ENCODE results near the gene COL6A2.

The COL6A2 gene

DNA sequence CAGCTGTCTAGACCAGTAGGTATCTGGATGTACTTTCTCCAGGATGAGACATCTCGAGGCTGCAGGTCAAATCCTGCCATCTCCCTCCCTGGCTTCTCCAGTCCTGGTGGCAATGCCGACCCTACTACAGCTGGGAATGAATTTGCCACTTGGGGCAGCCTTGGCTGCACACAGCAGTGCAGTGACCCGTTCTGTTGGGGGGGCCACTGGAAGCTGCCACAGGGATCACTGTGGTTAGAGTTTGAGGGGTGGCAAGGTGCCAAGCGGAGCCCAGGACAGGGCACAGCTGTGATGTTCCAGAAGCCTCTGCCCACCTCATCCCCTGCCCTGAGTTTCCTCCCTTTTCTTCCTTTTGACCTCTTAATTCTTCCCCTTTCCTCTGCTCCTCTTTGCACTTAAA is 17.1 kb downstream of the COL6A2 start:
- no peak overlapping the region for H3K27ac ChIP-seq (ENCODE audit: insufficient read depth, low read depth, low read length, poor library complexity, severe bottlenecking)
- H3K4me1 ChIP-seq (ENCODE audit: control insufficient read depth, insufficient read depth, low read length), result no peaks in the 10 kb centered on the region
- H3K27me3 ChIP-seq (ENCODE audit: control insufficient read depth, insufficient read depth, low read length, poor library complexity, severe bottlenecking), result no peaks in the 10 kb centered on the region
- no peak overlapping the region for H3K4me3 ChIP-seq (ENCODE audit: insufficient read depth, low read depth, low read length)
- 91% methylated on average over 4 of the region's 4 CpGs for WGBS, 2 experiments
- H3K9me3 ChIP-seq (ENCODE audit: control insufficient read depth, low read length), result no peaks in the 10 kb centered on the region
- H3K36me3 ChIP-seq (ENCODE audit: control insufficient read depth, insufficient read depth, low read length), result no peaks in the 10 kb centered on the region

DNA sequence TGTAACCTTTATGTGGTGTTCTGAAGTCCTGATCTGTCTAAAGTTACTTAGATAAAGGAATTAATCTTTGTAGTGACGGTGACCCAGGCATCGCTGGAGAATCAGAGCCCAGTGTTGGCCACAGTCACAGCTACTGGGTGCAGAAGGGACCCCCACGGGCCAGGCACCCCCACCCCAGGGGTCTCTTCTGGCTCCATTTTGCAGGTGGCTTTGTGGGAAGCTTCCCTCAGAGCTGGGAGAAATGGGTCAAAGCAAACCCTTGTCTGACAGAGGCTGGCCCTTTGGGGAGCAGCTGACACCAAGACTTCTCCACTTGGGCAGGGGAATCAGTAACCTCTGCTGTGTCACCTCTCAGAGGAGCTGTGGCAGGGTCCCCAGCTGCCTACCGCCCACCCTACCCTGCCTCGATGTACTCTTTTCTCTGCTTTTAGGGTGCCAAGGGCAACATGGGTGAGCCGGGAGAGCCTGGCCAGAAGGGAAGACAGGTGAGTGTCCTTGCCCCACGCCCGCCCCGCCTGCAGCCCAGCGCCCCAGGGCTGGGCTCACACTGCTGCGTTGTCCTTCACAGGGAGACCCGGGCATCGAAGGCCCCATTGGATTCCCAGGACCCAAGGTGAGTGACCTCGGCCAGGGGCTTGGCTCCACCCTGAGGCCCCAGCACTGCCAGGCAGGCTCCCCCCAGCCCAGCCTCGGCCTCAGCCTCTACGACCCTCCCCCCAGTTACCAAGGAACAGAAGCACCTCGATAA is 17.7 kb downstream of the COL6A2 start:
- no peaks in the 10 kb centered on the region for H3K27me3 ChIP-seq (ENCODE audit: control insufficient read depth, insufficient read depth, low read length, poor library complexity, severe bottlenecking)
- H3K9me3 ChIP-seq (ENCODE audit: control insufficient read depth, low read length), result no peaks in the 10 kb centered on the region
- no peaks in the 10 kb centered on the region for H3K4me1 ChIP-seq (ENCODE audit: control insufficient read depth, insufficient read depth, low read length)
- no peak overlapping the region for H3K27ac ChIP-seq (ENCODE audit: insufficient read depth, low read depth, low read length, poor library complexity, severe bottlenecking)
- no peaks in the 10 kb centered on the region for H3K36me3 ChIP-seq (ENCODE audit: control insufficient read depth, insufficient read depth, low read length)
- H3K4me3 ChIP-seq (ENCODE audit: insufficient read depth, low read depth, low read length), result no peak overlapping the region
- 92 to 96% methylated on average over 17 of the region's 17 CpGs for WGBS, 2 experiments

DNA sequence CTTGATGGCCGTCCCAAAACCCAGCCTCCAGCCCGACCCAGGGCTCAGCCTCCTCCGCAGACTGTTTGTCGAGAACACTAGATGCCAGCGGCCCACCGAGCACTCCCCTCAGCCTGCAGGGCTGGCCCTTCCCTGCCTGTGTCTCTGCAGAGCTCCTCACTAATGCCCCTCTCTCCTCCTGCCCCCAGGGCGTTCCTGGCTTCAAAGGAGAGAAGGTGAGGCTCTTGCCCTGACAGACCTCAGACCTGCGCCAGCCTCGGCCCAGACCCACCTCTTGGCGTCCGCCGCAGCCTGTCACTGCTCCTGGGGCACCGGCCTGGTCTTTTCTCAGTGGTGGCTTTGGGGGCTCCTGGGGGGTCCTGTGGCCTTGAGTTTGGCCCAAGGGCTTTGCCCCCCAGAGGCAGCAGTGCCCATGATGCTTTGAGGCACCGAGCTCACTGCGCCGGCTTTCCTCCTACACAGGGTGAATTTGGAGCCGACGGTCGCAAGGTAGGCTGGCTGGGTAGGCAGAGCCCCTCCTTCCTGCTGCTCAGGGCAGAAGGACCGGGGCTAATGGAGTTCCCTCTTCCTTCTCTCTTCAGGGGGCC is 18.4 kb downstream of the COL6A2 start:
- WGBS, 2 experiments, result 92 to 93% methylated on average over 20 of the region's 20 CpGs
- no peaks in the 10 kb centered on the region for H3K4me1 ChIP-seq (ENCODE audit: control insufficient read depth, insufficient read depth, low read length)
- H3K27ac ChIP-seq (ENCODE audit: insufficient read depth, low read depth, low read length, poor library complexity, severe bottlenecking), result no peak overlapping the region
- H3K4me3 ChIP-seq (ENCODE audit: insufficient read depth, low read depth, low read length), result no peak overlapping the region
- no peaks in the 10 kb centered on the region for H3K27me3 ChIP-seq (ENCODE audit: control insufficient read depth, insufficient read depth, low read length, poor library complexity, severe bottlenecking)
- no peaks in the 10 kb centered on the region for H3K36me3 ChIP-seq (ENCODE audit: control insufficient read depth, insufficient read depth, low read length)
- no peaks in the 10 kb centered on the region for H3K9me3 ChIP-seq (ENCODE audit: control insufficient read depth, low read length)

DNA sequence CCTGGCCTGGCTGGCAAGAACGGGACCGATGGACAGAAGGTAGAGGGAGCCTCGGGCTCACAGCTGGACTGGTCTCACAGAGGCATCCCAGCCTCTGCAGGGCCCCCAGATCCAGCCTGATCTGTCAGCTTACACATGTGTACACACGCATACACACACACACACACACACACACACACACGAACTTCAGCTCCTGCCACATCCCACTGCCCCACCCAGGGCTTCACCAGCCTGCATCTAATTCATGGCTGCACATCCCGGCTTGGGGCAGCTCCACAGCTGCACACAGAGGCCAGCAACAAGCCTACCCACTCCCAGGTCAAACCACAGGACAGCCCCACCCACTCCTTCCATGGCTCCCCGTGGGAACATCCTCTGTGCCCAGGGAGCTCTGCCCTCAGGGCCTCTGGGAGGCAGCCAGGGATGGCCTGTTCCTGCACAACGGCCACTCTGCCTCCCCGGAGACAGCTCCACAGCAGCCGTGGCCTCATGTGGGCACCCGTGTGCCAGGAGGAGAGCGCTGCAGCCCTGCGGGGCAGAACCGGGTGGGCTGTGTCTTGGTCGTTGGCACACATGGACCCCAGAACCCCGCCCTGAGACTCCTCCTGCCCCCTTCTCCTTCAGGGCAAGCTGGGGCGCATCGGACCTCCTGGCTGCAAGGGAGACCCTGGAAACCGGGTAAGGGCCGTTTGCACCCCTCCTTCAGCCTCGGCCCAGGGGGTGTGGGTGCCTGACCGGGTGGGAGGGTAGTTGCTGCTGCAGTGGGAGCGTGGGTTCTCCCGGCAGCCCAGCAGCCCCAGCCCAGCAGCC is 19.1 kb downstream of the COL6A2 start:
- WGBS, 2 experiments, result 93 to 94% methylated on average over 24 of the region's 24 CpGs
- Histone ChIP-seq H3K27ac (ENCODE audit: insufficient read depth, low read depth, low read length, poor library complexity, severe bottlenecking) (no peak overlapping the region), H3K4me3 (ENCODE audit: insufficient read depth, low read depth, low read length) (no peak overlapping the region), H3K4me1 (ENCODE audit: control insufficient read depth, insufficient read depth, low read length) (no peaks in the 10 kb centered on the region), H3K27me3 (ENCODE audit: control insufficient read depth, insufficient read depth, low read length, poor library complexity, severe bottlenecking) (no peaks in the 10 kb centered on the region), H3K9me3 (ENCODE audit: control insufficient read depth, low read length) (no peaks in the 10 kb centered on the region), H3K36me3 (ENCODE audit: control insufficient read depth, insufficient read depth, low read length) (no peaks in the 10 kb centered on the region)

DNA sequence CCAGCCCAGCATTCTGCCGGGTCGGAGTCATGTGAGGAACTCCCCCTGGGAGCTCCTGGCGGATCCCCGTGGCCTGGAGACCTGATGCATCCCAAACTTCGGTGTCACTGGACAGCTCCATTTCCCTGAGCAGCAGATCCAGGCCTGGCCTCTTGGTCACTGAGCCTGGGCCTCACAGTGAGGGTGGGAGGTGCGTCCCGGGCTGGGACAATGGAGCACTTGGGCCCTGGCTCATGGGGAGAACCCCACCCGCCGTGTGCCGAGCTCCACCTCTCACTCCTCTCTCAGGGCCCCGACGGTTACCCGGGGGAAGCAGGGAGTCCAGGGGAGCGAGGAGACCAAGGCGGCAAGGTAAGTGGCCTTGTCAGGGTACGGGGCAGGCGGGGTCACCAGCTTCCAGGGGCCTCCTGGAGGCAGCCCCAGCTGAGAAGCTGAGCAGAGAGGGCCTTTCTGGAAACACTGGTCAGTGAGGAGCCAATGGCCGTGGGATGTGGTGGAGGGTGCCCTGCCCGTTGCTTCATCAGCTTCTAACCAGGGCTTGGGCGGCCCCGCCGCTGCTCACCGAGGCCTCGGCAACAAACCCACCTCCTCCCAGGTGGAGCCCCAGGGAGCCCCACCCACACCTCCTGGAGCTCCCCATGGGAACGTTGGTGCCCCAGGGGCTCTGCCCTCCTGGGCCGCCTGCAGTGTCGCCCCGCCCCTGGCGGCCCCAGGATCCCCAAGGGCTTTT is 19.8 kb downstream of the COL6A2 start:
- Histone ChIP-seq H3K4me1 (ENCODE audit: control insufficient read depth, insufficient read depth, low read length) (no peaks in the 10 kb centered on the region), H3K27me3 (ENCODE audit: control insufficient read depth, insufficient read depth, low read length, poor library complexity, severe bottlenecking) (no peaks in the 10 kb centered on the region), H3K4me3 (ENCODE audit: insufficient read depth, low read depth, low read length) (no peak overlapping the region), H3K36me3 (ENCODE audit: control insufficient read depth, insufficient read depth, low read length) (no peaks in the 10 kb centered on the region), H3K27ac (ENCODE audit: insufficient read depth, low read depth, low read length, poor library complexity, severe bottlenecking) (no peak overlapping the region), H3K9me3 (ENCODE audit: control insufficient read depth, low read length) (no peaks in the 10 kb centered on the region)
- 90 to 94% methylated on average over 29 of the region's 29 CpGs for WGBS, 2 experiments

DNA sequence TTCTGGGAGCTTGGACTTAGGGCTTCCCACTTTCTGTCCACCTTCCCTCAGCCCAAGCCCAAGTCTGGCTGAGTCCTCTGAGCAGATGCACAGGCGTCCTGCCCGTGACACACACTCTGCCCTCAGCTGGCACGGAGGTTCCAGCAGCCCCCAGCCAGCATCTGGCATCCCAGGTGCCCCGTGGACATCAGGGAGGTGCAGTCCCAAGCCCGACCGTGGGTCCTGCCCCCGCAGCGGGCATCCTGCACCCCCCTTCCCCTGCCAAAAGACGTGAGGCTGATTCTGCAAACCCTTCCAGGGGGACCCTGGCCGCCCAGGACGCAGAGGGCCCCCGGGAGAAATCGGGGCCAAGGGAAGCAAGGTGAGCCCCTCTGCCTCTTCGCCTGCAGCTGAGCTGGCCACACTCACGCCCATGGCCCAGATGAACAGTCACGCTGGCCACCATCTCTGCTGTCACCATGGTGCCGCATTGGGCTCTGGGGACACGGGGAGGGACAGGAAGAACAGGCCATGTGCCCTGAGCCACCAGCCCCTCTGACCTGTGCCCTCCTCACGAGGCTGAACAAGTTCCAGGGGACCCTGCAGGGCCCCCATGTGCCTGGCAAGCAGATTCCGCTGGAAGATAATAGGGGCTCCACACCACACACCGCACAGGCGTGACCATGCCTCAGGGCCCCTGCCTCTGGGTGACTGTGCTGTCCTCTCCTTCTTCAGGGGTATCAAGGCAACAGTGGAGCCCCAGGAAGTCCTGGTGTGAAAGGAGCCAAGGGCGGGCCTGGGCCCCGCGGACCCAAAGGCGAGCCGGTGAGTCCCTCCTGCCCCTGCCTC is 20.6 kb downstream of the COL6A2 start:
- Histone ChIP-seq H3K4me3 (ENCODE audit: insufficient read depth, low read depth, low read length) (no peak overlapping the region), H3K36me3 (ENCODE audit: control insufficient read depth, insufficient read depth, low read length) (no peaks in the 10 kb centered on the region), H3K27ac (ENCODE audit: insufficient read depth, low read depth, low read length, poor library complexity, severe bottlenecking) (no peak overlapping the region), H3K4me1 (ENCODE audit: control insufficient read depth, insufficient read depth, low read length) (no peaks in the 10 kb centered on the region), H3K9me3 (ENCODE audit: control insufficient read depth, low read length) (no peaks in the 10 kb centered on the region), H3K27me3 (ENCODE audit: control insufficient read depth, insufficient read depth, low read length, poor library complexity, severe bottlenecking) (no peaks in the 10 kb centered on the region)
- WGBS, 2 experiments, result 94 to 95% methylated on average over 27 of the region's 27 CpGs

DNA sequence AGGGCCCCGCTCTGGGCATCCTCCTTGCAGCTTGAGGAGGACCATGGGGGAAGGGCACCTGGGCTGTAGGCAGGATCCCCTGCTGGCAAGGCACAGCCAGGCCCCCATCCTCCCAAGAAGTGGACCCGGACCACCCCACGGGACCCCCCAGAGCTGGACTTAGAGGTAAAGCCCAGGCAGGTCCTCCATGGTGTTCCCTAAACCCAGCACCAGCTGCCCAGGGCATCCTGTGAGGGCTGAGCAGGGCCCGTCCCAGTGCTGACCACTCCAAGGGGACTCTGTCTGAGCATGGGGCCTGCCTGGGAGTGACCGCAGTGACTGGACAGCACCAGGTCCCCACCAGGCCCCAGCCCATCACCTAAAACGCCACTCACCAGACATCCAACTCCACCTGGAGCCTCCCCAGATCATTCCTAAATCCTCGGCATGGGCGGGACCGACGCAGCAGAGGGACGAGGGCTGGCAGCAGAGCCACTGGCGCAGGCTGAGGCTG is 21.3 kb downstream of the COL6A2 start:
- 92 to 94% methylated on average over 12 of the region's 12 CpGs for WGBS, 2 experiments
- Histone ChIP-seq H3K36me3 (ENCODE audit: control insufficient read depth, insufficient read depth, low read length) (no peaks in the 10 kb centered on the region), H3K27me3 (ENCODE audit: control insufficient read depth, insufficient read depth, low read length, poor library complexity, severe bottlenecking) (no peaks in the 10 kb centered on the region), H3K27ac (ENCODE audit: insufficient read depth, low read depth, low read length, poor library complexity, severe bottlenecking) (no peak overlapping the region), H3K4me3 (ENCODE audit: insufficient read depth, low read depth, low read length) (no peak overlapping the region), H3K9me3 (ENCODE audit: control insufficient read depth, low read length) (no peaks in the 10 kb centered on the region), H3K4me1 (ENCODE audit: control insufficient read depth, insufficient read depth, low read length) (no peaks in the 10 kb centered on the region)

DNA sequence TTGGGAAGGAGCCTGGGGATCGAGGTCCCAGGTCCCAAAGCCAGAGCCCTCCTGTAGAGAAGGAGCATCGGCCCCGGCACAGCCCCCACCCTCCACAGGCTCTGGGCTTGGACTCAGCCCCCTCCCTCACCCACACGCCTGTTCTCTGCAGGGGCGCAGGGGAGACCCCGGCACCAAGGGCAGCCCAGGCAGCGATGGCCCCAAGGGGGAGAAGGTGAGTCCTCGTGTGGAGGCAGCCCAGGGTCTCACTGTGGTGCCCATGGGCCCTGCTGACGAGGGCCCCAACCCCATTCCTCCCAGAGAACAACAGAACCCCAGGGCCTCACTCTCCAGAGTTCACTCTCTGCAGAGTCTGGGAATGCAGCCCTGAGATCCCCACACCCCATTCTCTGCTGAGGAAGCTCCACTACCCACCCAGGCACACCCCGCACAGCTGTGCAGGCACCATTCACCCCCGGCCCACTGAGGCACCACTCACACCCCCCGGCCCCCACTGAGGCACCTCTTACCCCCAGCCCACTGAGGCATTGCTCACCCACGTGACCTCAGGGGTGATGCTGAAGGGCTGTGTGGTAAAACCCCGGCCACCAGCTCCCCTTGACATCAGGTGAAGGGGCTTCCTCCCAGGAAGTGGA is 21.8 kb downstream of the COL6A2 start:
- 91 to 92% methylated on average over 14 of the region's 14 CpGs for WGBS, 2 experiments
- no peaks in the 10 kb centered on the region for H3K36me3 ChIP-seq (ENCODE audit: control insufficient read depth, insufficient read depth, low read length)
- H3K27ac ChIP-seq (ENCODE audit: insufficient read depth, low read depth, low read length, poor library complexity, severe bottlenecking), result no peak overlapping the region
- H3K27me3 ChIP-seq (ENCODE audit: control insufficient read depth, insufficient read depth, low read length, poor library complexity, severe bottlenecking), result no peaks in the 10 kb centered on the region
- H3K9me3 ChIP-seq (ENCODE audit: control insufficient read depth, low read length), result no peaks in the 10 kb centered on the region
- H3K4me1 ChIP-seq (ENCODE audit: control insufficient read depth, insufficient read depth, low read length), result no peaks in the 10 kb centered on the region
- no peak overlapping the region for H3K4me3 ChIP-seq (ENCODE audit: insufficient read depth, low read depth, low read length)

Data from ectodermal cell (in vitro differentiated cells).